Mesendoderm (in vitro differentiated cells): ENCODE data around the gene LEKR1.

Experiments used
- DNase-seq: peaks from one replicate; pipeline ENCODE4 v3.0.0; 2013
- H2AK5ac ChIP-seq: 2 replicates; pipeline ENCODE4 v1.6.1; 2013; ENCODE audit warnings: low read length, inconsistent platforms
- H2BK120ac ChIP-seq: 2 replicates; pipeline ENCODE4 v1.6.1; 2013; ENCODE audit warnings: low read depth, mild to moderate bottlenecking, low read length, moderate library complexity, mixed read lengths
- H2BK15ac ChIP-seq: replicated peaks from 2 replicates; pipeline ENCODE4 v1.6.1; 2013; ENCODE audit warnings: low read depth, mild to moderate bottlenecking, moderate library complexity
- H2BK5ac ChIP-seq: 2 replicates; pipeline ENCODE4 v1.6.1; 2013; ENCODE audit warnings: low read length, inconsistent platforms
- H3K18ac ChIP-seq: 2 replicates; pipeline ENCODE4 v1.6.1; 2013; ENCODE audit warnings: mild to moderate bottlenecking, low read length, mixed read lengths
- H3K23ac ChIP-seq: one replicate; pipeline ENCODE4 v1.6.1; 2013; ENCODE audit warnings: low read length
- H3K27ac ChIP-seq: 2 replicates; pipeline ENCODE4 v1.5.1; 2013; ENCODE audit warnings: low read depth, mild to moderate bottlenecking, inconsistent platforms, low read length, moderate library complexity
- H3K27me3 ChIP-seq: 2 replicates; pipeline ENCODE4 v1.6.1; 2013; ENCODE audit warnings: low read length, control low read depth, mild to moderate bottlenecking, inconsistent platforms; ENCODE audit not compliant: insufficient read depth, poor library complexity
- H3K36me3 ChIP-seq: 2 replicates; pipeline ENCODE4 v1.6.1; 2013; ENCODE audit warnings: low read length, inconsistent platforms; ENCODE audit not compliant: control insufficient read depth, insufficient read depth
- H3K4ac ChIP-seq: one replicate; pipeline ENCODE4 v1.6.1; 2013; ENCODE audit warnings: low read depth, mild to moderate bottlenecking, low read length, moderate library complexity
- H3K4me1 ChIP-seq: 2 replicates; pipeline ENCODE4 v1.6.1; 2013; ENCODE audit warnings: low read depth, low read length, inconsistent platforms; ENCODE audit not compliant: control insufficient read depth
- H3K4me2 ChIP-seq: 2 replicates; pipeline ENCODE4 v1.6.1; 2013; ENCODE audit warnings: low read length
- H3K4me3 ChIP-seq: 2 replicates; pipeline ENCODE4 v1.5.1; 2013; ENCODE audit warnings: mild to moderate bottlenecking, low read length
- H3K56ac ChIP-seq: one replicate; pipeline ENCODE4 v1.6.1; 2013; ENCODE audit warnings: low read length
- H3K79me1 ChIP-seq: 2 replicates; pipeline ENCODE4 v1.6.1; 2013; ENCODE audit warnings: low read length, inconsistent platforms
- H3K79me2 ChIP-seq: 2 replicates; pipeline ENCODE4 v1.6.1; 2013; ENCODE audit warnings: mild to moderate bottlenecking, low read length; ENCODE audit not compliant: control insufficient read depth, insufficient read depth
- H3K9ac ChIP-seq: 2 replicates; pipeline ENCODE4 v1.6.1; 2013; ENCODE audit warnings: low read length, inconsistent platforms
- H4K5ac ChIP-seq: one replicate; pipeline ENCODE4 v1.6.1; 2013; ENCODE audit warnings: low read length
- H4K8ac ChIP-seq: one replicate; pipeline ENCODE4 v1.6.1; 2013; ENCODE audit warnings: low read depth, mild to moderate bottlenecking, control low read depth, low read length, moderate library complexity
- WGBS: extraction: QIAGEN DNeasy Blood & Tissue Kit; methylation state at CpG from one replicate; pipeline ENCODE4 v1.1.7; 2013; ENCODE audit warnings: low lambda C conversion rate, missing lambda C conversion rate; ENCODE audit not compliant: insufficient coverage; ENCODE audit errors: extremely low coverage; 5-methylcytosine and 5-hydroxymethylcytosine counted together

LEKR1 gene

DNA sequence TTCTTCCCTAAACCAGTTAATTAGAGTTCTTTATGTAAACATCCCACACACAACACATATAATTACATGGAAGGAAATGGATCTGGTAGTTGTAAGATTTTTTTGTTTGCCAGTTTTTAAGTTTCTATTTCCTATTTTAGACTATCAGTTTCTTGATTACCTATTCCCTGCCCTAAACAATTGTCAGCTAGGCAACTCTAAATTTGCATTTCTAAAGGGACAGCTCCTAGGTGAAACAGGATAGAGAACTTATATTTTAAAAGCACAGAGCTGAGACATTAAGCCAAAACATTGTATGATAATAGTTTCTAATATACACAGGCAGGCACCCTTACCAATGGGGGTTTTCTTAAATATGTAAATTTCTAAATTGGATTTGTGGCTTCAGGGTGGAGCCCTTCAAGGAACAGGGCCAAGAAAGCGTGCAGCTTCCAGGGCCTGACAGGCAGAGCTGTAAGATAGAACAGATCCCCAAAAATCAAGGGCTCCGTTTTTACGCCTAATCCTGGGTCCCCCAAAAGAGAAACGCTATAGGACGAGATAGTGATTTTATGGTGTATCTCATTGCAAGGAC lies 8.9 kb downstream of the LEKR1 start:
- Histone ChIP-seq H2AK5ac (no peak overlapping the region), H3K27me3 (no peaks in the 10 kb centered on the region), H3K27ac (no peak overlapping the region), H4K5ac (peak overlapping the region; percentile 86), H3K36me3 (no peaks in the 10 kb centered on the region), H4K8ac (no peak overlapping the region), H3K56ac (no peak overlapping the region), H3K18ac (no peak overlapping the region), H2BK5ac (no peak overlapping the region), H3K79me2 (no peaks in the 10 kb centered on the region), H3K4me3 (no peak overlapping the region), H3K4ac (no peak overlapping the region), H3K23ac (no peak overlapping the region), H3K79me1 (no peaks in the 10 kb centered on the region), H3K4me2 (no peak overlapping the region), H2BK120ac (no peak overlapping the region), H3K4me1 (peaks cover 2% of the 10 kb centered on the region), H3K9ac (no peak overlapping the region), H2BK15ac (no peak overlapping the region)
- DNase-seq, result no peak
- WGBS, result no CpG with 5 or more reads among the region's 5 CpGs

DNA sequence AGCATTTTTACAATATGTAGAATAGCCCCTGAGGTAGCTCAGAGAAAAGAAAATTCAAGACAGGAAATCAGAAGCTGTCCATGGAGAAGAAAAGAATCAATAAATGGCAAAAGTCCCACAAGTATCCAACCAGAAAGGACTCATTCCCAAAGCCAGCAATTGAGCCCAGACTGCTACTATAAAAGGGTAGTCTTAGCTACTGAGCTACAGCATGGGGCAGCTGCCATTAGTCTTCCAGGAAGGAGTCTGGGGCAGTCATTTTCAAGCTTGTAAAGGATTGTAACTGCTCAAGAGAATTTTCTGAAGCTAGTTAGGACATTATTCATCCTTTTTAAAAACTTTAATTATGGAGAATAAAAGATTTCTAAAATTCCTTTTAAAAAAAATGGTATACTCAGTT lies 10.5 kb downstream of the LEKR1 start:
- Histone ChIP-seq H3K56ac (no peak overlapping the region), H3K79me1 (no peaks in the 10 kb centered on the region), H3K4ac (no peak overlapping the region), H4K5ac (no peak overlapping the region), H3K4me2 (no peak overlapping the region), H3K4me1 (peaks cover 2% of the 10 kb centered on the region), H2BK120ac (no peak overlapping the region), H3K9ac (no peak overlapping the region), H3K4me3 (no peak overlapping the region), H3K79me2 (no peaks in the 10 kb centered on the region), H4K8ac (peak overlapping the region; percentile 81), H2AK5ac (no peak overlapping the region), H3K23ac (no peak overlapping the region), H2BK15ac (no peak overlapping the region), H3K27me3 (no peaks in the 10 kb centered on the region), H3K27ac (no peak overlapping the region), H3K36me3 (no peaks in the 10 kb centered on the region), H2BK5ac (no peak overlapping the region), H3K18ac (no peak overlapping the region)
- DNase-seq, result no peak

DNA sequence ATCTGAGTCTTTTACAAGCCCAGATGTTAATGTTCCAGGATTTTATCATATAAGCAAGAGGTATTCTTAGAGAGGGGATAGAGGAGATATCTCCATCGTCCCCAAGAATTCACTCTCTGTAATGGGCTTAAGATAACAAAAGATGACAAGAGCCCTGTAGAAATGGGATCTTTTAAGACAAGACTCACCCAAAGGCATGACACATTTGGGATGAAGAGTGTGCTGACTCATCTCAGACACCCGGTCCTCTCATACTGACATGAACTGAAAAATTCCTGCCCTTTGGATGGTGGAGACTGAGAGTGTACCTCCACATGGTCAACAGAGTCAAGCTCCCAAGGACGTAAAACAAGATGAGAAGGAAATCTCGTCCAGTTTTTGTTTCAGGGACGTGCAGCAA lies 11.0 kb downstream of the LEKR1 start:
- H3K79me2 ChIP-seq, result no peaks in the 10 kb centered on the region
- no peak overlapping the region for H3K4me3 ChIP-seq
- no peak overlapping the region for H4K8ac ChIP-seq
- no peak overlapping the region for H2AK5ac ChIP-seq
- no peaks in the 10 kb centered on the region for H3K79me1 ChIP-seq
- no peak overlapping the region for H2BK15ac ChIP-seq
- peaks cover 2% of the 10 kb centered on the region for H3K4me1 ChIP-seq
- no peak overlapping the region for H3K4me2 ChIP-seq
- no peak overlapping the region for H3K4ac ChIP-seq
- H3K23ac ChIP-seq, result no peak overlapping the region
- H4K5ac ChIP-seq, result no peak overlapping the region
- H2BK120ac ChIP-seq, result no peak overlapping the region
- no peaks in the 10 kb centered on the region for H3K27me3 ChIP-seq
- no peak overlapping the region for H3K27ac ChIP-seq
- H2BK5ac ChIP-seq, result no peak overlapping the region
- no peak overlapping the region for H3K56ac ChIP-seq
- no CpG with 5 or more reads among the region's 5 CpGs for whole genome bisulfite sequencing
- H3K36me3 ChIP-seq, result no peaks in the 10 kb centered on the region
- H3K18ac ChIP-seq, result no peak overlapping the region
- no peak overlapping the region for H3K9ac ChIP-seq
- DNase-seq, result peak; percentile 52

DNA sequence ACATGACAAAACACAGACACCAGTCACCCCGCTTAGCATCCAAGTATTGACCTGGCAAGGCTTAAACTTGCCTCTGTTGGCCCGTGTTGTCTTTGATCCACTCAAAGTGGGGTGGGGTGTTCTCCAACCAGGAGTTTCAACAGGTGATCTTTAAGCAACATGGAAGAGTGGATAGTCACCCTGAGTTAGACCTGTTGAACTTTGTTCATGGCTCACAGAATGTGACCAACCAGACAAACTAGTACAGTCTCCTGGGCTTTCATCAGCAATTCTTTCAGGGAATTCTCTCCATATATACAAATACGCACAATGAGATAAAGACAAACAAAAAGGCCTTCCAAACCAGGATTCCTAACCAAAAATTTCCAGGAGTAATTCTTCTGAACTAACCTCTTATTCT lies 11.9 kb downstream of the LEKR1 start:
- Histone ChIP-seq H3K36me3 (no peaks in the 10 kb centered on the region), H3K4ac (no peak overlapping the region), H2BK15ac (peak overlapping the region; percentile 37), H3K4me3 (no peak overlapping the region), H2BK5ac (no peak overlapping the region), H3K27me3 (no peaks in the 10 kb centered on the region), H3K9ac (no peak overlapping the region), H3K23ac (no peak overlapping the region), H4K5ac (no peak overlapping the region), H3K27ac (no peak overlapping the region), H3K4me2 (no peak overlapping the region), H4K8ac (no peak overlapping the region), H3K79me2 (no peaks in the 10 kb centered on the region), H2AK5ac (no peak overlapping the region), H3K79me1 (no peaks in the 10 kb centered on the region), H3K18ac (no peak overlapping the region), H3K4me1 (peaks cover 2% of the 10 kb centered on the region), H2BK120ac (no peak overlapping the region), H3K56ac (no peak overlapping the region)
- DNase-seq, result no peak
- no CpG with 5 or more reads among the region's 3 CpGs for WGBS

DNA sequence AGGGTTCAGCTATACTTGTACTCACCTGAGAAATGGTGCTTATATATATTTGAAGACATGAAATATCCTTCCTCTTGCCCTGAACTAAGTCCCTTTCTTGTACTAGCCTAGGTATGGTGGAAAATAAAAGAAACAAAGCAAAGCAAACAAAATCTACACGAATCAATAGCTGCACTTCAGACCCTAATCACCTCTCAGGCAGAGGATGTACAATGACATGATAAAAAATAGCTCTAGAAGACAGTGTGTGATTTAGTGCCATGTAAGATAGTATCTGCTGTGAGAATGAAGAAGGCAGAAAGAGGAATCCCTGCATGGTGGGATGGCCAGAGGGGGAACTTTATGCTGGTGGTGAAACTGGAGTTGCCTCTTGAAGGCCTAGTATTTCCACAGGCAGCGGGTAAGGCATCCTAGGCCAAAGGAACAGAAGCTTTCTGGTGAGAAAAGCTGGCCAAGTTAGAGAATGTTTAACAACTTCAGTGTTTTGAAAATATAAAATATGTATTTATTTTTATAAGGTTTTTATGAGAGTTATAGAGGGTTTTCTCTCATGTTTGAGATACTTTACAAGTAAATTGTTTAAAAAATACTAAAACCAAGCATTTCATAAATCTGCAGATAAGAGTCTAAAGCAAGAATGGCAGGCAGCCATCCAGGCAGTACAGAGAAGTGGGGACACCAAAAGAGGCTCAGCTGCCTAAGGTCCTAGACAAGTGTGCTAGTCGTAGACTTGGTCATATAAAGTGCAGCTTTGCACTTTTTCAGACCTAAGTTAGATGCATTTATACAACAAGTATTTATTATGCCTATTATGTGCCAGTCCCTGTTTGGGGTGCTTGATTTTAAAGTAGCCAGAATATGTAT lies 14.9 kb downstream of the LEKR1 start:
- no peaks in the 10 kb centered on the region for H3K79me1 ChIP-seq
- H3K4ac ChIP-seq, result no peak overlapping the region
- H3K9ac ChIP-seq, result no peak overlapping the region
- H3K36me3 ChIP-seq, result no peaks in the 10 kb centered on the region
- H3K27me3 ChIP-seq, result no peaks in the 10 kb centered on the region
- no peaks in the 10 kb centered on the region for H3K4me1 ChIP-seq
- no peak overlapping the region for H2AK5ac ChIP-seq
- no peak overlapping the region for H3K4me3 ChIP-seq
- no peak overlapping the region for H3K56ac ChIP-seq
- H3K23ac ChIP-seq, result no peak overlapping the region
- DNase-seq, result peak; percentile 7
- H2BK5ac ChIP-seq, result no peak overlapping the region
- no peak overlapping the region for H2BK120ac ChIP-seq
- H4K8ac ChIP-seq, result no peak overlapping the region
- H3K27ac ChIP-seq, result no peak overlapping the region
- no peaks in the 10 kb centered on the region for H3K79me2 ChIP-seq
- no peak overlapping the region for H4K5ac ChIP-seq
- H2BK15ac ChIP-seq, result no peak overlapping the region
- no CpG with 5 or more reads among the region's 3 CpGs for WGBS
- peak overlapping the region; percentile 28 for H3K18ac ChIP-seq
- H3K4me2 ChIP-seq, result no peak overlapping the region
